Brain microvascular endothelial cell (primary cell): ENCODE measurements around the gene LMX1B.

Source experiments
- DNase-seq: peaks from one replicate; pipeline ENCODE4 v3.0.0-alpha.2; 2020
- H3K27ac ChIP-seq: fragments of 250-450 bp; sonication (Bioruptor Pico); 2 replicates; pipeline ENCODE4 v1.5.1; 2020; ENCODE audit warnings: mild to moderate bottlenecking, moderate library complexity
- H3K27me3 ChIP-seq: fragments of 250-450 bp; sonication (Bioruptor Pico); replicated peaks from 2 replicates; pipeline ENCODE4 v1.5.1; 2020; ENCODE audit warnings: mild to moderate bottlenecking
- H3K36me3 ChIP-seq: fragments of 250-450 bp; sonication (Bioruptor Pico); replicated peaks from 2 replicates; pipeline ENCODE4 v1.5.1; 2020; ENCODE audit warnings: mild to moderate bottlenecking
- H3K4me3 ChIP-seq: 2 replicates; pipeline ENCODE4 v1.5.1; 2011; ENCODE audit warnings: low read depth, mild to moderate bottlenecking, control low read depth, low read length, moderate library complexity
- in situ Hi-C: cut with HindIII; loops from 2 replicates; pipeline ENCODE4 v1.10.0; 2017; ENCODE audit warnings: low sequenced_read_pairs, low pct_ligation_motif_present
- TF ChIP-seq, protein P1 (sequence below): IDR thresholded peaks from 2 replicates; pipeline ENCODE4 v1.5.1; 2011; ENCODE audit warnings: low read depth, mild to moderate bottlenecking, moderate library complexity, low read length, control low read depth, inconsistent platforms; ENCODE audit errors: missing control alignments

Gene LMX1B

DNA sequence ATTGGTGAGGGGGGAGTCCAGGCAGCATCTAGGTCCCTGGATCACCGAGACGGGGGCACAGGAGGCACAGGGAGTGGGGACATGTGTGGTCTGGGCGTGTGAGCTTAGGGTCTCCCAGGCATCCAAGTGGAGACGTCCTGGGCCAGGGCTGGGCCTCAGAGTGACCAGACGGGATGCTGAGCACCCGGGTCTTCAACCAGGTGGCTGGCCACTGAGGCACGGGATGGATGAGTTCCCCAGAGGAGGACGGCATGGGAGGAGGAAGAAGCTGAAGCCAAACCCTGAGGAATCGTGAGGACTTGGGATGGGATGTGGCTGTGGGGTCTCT is 88.0 kb downstream of the LMX1B start:
- H3K27me3 ChIP-seq = peaks cover 1% of the 10 kb centered on the region
- TF ChIP-seq, protein P1, sequence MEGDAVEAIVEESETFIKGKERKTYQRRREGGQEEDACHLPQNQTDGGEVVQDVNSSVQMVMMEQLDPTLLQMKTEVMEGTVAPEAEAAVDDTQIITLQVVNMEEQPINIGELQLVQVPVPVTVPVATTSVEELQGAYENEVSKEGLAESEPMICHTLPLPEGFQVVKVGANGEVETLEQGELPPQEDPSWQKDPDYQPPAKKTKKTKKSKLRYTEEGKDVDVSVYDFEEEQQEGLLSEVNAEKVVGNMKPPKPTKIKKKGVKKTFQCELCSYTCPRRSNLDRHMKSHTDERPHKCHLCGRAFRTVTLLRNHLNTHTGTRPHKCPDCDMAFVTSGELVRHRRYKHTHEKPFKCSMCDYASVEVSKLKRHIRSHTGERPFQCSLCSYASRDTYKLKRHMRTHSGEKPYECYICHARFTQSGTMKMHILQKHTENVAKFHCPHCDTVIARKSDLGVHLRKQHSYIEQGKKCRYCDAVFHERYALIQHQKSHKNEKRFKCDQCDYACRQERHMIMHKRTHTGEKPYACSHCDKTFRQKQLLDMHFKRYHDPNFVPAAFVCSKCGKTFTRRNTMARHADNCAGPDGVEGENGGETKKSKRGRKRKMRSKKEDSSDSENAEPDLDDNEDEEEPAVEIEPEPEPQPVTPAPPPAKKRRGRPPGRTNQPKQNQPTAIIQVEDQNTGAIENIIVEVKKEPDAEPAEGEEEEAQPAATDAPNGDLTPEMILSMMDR = no peak
- H3K4me3 ChIP-seq = no peak overlapping the region
- no peak for DNase-seq
- H3K36me3 ChIP-seq = no peaks in the 10 kb centered on the region
- in situ Hi-C loops = no loop called here
- H3K27ac ChIP-seq = no peak overlapping the region

DNA sequence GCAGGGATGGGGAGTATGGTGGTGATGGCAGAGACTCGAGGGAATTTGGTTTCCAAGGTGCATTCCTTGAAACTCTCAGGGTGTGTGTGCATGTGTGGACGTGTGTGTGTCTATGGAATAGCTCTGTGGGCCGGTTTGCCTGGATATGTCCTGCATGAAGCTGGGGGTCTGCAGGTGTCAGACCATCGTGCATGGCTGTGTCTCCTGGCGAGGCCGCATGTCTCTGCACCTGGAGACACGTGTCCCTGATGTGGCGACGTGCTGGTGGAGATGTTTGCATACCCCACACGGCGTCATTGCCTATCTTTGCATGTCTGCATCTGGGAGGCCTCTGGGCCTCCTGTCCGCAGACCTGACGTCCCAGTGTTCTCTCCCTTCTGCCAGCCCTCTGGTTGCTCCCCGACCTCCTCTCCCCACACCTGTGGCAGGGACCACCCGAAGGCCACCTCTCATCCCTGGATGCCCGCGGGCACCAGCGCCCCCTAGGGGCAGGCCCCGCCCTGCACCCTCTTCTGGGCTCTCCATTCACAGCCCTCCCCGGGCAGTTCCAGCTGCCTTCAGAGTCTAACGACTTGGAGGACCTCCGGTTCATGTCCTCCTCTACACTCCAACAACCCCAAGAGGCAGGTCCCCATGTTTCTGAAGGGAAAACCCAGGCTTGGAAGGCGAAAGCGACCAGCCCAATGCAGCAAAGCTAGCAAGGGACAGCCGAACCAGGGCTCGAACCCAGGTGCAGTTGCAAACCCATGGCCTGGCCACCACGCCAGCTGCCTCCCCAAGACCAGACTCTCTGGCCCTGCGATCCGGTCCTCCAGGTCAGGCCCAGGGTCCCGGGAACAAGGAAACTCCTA is 88.6 kb downstream of the LMX1B start:
- no peak overlapping the region for H3K4me3 ChIP-seq
- no peak overlapping the region for H3K27ac ChIP-seq
- DNase-seq = no peak
- in situ Hi-C loops = no loop called here
- no peaks in the 10 kb centered on the region for H3K36me3 ChIP-seq
- TF ChIP-seq, protein P1 = peak; percentile 89
- H3K27me3 ChIP-seq = peaks cover 1% of the 10 kb centered on the region

DNA sequence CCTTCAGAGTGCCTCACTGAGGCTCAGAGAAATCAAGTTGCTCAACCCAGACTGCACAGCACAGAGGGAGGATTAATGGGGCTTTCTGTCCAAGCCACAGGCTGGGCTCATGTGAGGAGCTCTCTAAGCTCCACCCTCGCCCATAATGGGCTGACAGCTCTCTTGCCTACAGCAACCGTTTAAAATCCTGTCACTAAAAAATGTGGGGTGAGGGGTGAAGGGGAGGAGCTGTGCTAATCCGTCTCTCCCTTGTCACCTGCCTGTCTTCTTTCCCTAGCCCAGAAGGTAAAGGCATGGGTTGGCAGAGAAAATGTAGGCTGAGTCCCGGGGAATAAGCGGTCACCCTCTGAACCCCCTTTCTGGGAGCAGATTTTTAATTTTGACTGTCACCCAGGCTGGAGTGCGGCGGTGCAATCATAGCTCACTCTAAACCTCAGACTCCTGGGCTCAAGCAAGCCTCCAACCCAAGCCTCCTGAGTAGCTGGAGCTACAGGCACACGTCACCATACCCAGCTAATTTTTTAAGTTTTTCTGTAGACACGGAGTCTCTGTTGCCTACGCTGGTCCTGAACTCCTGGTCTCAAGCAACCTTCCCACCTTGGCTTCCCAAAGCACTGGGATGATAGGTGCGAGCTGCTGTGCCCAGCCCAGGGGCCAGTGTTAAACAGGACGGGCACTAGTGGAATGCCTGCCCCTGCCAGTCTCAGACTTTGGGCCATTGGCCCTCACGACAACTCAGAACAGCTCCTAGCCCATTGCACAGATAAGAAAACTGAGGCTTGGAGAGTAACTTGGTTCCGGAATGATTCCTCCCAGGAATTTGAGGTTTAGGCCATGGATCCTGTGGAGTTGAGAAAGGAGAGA is 89.5 kb downstream of the LMX1B start:
- no peak for DNase-seq
- Histone ChIP-seq H3K4me3 (no peak overlapping the region), H3K27me3 (peaks cover 1% of the 10 kb centered on the region), H3K27ac (no peak overlapping the region), H3K36me3 (no peaks in the 10 kb centered on the region)
- in situ Hi-C loops = no loop called here
- TF ChIP-seq, protein P1 = no peak

DNA sequence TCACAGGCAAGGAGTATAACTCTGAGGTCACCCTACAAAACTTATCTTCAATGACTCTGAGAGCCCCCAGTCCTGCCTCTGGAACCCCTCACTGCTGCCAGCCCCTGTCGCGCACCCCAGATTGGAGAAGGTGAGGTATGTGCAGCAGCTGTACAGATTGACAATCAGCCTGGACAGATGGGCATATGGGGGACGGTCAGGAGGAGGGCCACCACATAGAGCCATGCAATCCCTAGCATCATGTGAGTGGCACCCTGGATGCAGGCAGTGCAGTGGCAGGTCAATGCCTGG is 90.1 kb downstream of the LMX1B start:
- no peak overlapping the region for H3K27ac ChIP-seq
- H3K4me3 ChIP-seq = no peak overlapping the region
- no peaks in the 10 kb centered on the region for H3K36me3 ChIP-seq
- TF ChIP-seq, protein P1 = no peak
- in situ Hi-C loops = no loop called here
- no peak for DNase-seq
- H3K27me3 ChIP-seq = peaks cover 1% of the 10 kb centered on the region

DNA sequence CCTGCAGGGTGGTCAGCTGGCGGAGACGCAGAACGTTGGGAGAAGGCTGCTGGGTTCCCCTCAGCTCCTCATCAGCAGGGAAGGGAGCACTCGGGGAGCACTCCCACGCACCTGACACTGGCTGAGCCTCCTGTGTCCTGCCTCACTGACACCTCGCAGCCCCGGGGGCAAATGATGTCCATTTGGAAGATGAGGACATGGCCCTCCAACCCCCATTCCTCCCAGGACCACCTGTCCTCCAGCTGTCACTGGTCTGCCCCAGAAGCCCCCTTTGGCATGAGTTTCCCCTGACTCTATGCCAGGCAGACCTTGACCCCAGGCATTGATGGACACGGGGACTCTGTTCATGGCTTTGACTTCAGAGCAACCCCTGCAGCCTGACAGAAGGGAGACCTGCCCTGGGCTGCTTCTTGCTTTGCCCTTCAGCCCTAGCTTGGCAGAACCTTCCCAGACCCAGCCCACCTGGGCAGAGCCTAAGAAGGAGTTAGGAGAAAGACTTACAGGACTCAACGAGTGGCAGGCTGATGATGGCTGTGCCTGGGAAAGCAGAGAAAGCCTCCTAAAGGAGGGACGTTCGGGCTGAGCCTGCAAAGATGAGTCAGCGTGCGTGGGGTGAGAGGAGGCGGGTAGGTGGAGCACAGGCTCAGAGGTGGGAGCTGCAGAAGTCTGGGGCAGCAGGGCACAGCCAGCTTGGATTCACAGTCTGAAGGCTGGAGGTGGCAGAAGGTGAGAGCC is 90.6 kb downstream of the LMX1B start:
- Histone ChIP-seq H3K36me3 (no peaks in the 10 kb centered on the region), H3K27ac (no peak overlapping the region), H3K4me3 (no peak overlapping the region), H3K27me3 (peaks cover 1% of the 10 kb centered on the region)
- in situ Hi-C loops = no loop called here
- TF ChIP-seq, protein P1 = no peak
- DNase-seq = peak; percentile 63
